NT2/D1 (cell line): ENCODE results near the gene COPB1.

ENCODE experiments used
- SUZ12 ChIP-seq: IDR thresholded peaks from 2 replicates; pipeline ENCODE4 v1.6.1; 2011; ENCODE audit not compliant: insufficient read length, insufficient read depth; ENCODE audit errors: extremely low read depth
- YY1 ChIP-seq: IDR thresholded peaks from 2 replicates; pipeline ENCODE4 v1.6.1; 2011; ENCODE audit not compliant: insufficient read length, insufficient read depth
- ZNF274 ChIP-seq: IDR thresholded peaks from 2 replicates; pipeline ENCODE4 v1.6.1; 2011; ENCODE audit warnings: mild to moderate bottlenecking, low read depth, low read length

DNA sequence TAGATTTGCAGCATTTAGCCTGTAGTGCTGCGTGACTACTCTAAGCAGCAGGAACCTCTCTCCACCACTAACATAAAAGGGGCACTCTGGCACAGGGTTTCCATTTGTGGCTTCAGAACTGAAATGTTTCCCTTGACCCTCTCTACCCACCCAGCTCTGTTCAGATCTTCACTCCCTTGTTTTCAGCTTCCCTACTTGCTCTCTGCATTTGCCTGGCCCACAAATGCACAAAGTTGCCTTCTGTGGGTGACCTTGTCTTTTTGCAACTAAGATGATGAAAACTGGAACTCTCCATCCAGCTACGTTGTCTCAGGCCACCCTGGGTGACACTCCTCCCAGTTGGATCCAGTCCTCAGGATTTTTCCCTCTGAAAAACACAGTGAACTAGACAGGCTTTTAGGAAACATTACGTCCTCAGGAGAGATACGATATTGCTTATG, 40.4 kb upstream of the COPB1 start:
- TF ChIP-seq YY1 (no peak), SUZ12 (no peak), ZNF274 (no peak)
